Inflammatory macrophage (primary cell): ENCODE measurements around the gene FGD5.
A peak's percentile ranks its signal among the peaks of the same experiment; 100 is the strongest.
"Not testable (repeated sequence)": the region's sequence is repeated elsewhere in the genome, so short reads cannot be mapped to it uniquely, and the experiment has no call there.

Experiments
- DNase-seq, 2 donors: peaks; one replicate each; pipeline ENCODE4 v3.0.0-alpha.2; 2020 to 2022

FGD5 gene

DNA sequence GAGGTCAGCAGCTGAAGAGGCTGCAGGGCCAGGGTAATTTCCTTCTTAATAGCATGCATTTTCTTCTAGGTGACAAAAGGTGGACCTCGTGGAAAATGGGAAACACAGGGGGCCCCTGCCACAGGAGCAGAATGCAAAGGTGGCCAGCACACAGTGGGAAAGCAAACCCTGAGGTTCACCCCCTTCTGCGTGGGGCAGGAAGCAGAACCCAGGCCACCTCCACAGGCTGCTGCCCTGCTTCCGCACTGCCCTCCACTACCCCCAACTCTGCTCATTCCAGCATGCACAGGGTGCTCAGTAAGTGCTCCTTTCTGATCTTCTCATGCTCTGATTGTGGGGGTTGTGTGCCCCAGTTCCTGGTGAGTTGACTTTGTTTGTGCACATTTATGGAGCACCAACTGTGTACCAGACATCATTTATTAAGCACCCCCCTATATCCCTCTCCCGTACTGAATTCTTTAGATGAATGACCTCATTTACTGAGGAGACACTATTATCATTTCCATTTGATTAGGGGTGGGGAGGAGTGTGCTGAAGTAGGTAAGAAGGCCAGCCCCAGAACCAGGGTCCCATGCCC lies 12.7 kb upstream of the FGD5 start:
- DNase-seq, result peak; percentile 13 to 53

DNA sequence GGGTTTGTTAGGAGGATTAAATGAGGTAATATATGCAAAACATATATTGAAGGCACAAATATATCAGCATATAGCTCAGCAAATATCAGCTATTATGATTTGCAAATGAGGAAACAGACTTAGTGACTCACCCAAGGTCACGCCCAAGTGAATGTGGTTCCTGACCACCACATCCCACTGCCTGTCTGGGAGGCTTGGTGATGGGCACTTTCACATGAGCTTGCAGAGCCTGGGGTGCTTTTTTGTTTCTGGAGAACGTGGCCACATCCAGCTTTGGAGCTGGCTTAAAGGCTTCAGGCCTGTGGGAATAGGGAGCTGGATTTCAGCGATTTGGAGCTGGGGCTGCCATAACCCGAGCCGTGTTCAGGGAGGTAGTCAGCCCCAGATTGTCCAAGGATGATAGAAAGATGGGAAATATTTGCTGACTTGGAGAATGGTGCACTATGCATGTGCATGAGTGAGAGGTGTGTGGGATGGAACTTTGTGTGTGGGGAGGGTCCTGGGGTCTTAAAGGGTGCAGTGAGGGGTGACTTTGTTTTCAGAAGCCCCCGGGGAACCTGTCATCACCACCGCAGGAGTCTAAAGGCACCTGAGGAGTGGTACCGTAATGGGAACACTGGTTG lies 12.0 kb upstream of the FGD5 start:
- peak; percentile 93 to 96 for DNase-seq

DNA sequence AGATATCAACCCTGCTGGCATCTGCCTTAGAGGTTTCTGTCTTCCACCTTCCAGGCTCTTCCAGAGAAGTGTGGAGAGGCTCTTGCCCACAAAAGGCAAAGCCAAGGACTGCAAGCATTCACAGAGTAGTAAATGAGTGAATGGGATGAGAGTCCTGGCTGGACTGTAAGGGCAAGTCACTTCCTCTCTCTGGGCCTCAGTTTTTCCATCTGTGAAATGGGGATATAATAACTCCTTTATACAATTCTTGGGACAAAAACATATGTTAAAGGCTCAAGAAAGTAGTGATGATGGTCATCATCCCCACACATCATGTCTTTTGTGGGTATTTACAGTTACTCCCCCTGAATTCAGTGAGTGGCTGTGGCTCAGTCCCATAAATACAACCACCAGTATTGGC lies 10.7 kb upstream of the FGD5 start:
- DNase-seq, result no peak

DNA sequence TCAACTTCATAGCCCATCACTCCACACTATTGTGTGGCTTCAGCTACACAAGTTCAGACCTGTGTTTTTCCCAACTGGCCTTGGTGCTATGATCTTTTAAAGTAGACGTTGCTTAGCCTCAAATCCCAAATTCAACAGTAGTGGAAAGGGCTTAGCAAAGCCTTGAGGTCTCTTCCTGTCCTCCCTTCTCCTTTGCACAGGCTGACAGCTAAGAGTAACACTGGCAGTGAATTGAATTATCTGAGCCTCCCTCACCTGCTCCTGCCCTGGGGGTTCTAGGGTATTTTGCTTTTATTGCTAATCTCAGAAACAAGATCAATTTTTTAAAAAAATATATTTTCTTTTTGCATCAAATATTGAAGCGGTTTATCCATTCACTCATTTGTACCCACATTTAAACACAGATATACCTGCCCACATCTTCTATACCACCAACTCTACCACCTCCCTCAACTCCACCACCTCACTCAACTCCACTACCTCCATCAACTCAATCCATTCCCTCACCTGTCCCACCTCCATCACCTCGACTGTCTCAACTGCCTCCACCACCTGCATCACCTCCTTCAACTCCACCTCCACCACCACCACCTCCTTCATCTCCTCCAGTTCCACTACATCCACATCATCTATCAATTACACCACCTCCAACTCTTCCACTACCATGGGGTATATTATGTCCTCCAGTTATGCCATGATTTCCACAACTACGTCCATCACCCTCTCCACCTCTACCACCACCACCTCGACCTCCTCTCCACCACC lies 10.1 kb upstream of the FGD5 start:
- DNase-seq, result no peak

DNA sequence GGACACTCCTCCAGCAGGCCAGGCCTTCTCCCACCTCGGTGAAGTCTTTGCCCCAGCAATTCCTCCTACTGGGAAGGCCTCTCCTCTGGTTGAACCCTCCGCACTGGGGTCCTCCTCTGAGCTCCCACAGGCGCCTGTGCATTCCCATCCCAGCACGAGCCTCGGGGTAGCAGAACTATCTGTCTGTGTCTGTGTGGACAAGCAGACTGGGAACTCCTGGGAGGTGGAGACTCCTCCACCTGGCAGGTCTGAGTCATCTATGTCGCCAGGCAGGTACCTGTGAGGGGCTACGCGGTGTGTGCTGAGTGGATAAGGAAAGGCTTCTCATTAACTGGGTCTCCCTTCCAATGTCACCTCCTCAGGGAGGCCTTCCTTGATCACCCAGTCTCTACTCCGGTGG lies 9.2 kb upstream of the FGD5 start:
- DNase-seq, result not testable (repeated sequence)

DNA sequence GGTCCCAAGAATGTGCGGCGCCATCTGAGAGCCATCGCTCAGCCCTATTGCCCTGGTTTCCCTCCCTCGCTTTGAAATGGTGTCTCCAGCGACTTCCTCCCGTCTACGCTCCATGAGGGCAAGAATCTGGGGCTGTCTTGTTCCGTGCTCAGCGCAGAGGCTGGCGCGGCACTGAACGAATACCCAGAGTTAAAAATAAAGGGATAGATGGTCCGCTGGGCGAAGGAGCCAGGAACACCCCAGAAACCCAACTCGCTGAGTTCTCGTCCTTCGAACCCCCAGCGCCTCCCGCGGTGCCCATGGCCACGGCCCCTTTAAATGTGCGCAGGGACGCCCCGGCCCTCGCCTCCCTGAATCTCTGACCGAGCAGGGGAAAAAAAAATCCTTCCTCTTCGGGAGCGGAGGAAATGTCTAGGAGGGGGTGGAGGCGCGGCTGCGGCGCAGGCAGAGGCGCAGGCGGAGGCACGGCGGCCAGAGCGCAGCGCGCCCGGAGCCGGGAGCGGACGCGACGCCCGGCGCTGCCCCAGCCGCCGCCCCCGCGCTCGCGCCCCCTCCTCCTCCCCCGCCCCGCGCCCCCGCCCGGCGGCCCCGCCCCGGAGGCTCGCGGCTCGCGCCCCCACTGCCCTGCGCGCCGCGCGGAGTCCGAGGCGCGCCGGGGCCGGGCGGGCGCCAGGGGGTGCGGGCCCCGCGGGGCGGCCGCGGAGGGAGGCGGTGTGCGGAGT lies 8.5 kb upstream of the FGD5 start:
- peak; percentile 61 to 77 for DNase-seq

DNA sequence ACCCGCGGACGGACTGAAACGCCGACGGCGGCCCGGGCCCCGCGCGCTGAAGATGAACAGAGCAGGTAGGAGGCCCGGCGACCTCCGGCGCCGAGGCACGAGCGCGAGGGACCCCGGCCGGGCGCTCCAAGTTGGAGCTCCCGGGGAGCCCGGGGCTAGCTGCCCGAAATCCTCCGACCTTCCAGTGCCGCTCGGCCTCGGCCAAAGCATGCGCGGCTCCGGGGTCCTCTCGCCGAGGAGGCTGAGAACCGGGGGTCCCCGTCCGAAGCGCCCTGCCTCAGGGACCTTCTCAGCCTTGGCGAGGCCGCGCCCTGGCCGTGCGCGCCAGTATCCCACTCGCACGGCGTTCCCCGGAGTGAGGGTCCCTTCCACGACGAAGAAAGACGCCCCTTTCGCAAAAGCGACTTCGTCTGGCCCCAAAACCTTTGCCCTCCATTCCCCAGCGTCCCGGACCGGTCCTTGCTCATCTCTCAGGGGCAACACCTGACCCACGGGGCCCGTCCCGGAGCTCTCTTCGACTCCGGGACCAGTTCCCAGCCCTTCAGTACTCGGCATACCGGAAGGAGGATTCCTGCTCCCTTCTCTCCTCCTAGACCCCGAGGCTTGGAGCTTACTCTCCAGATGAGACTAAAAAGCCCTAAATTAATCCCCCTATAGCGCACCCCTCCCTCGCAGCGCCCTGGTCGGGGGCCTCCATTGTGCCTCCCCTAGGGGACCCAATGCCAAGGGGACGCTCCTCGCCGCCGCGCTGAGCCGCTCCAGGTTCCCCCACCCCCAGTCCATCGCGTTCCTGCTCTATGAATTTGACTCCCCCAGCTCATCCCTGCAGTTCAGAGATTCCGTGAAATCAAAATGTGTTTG lies 7.7 kb upstream of the FGD5 start:
- no peak for DNase-seq

DNA sequence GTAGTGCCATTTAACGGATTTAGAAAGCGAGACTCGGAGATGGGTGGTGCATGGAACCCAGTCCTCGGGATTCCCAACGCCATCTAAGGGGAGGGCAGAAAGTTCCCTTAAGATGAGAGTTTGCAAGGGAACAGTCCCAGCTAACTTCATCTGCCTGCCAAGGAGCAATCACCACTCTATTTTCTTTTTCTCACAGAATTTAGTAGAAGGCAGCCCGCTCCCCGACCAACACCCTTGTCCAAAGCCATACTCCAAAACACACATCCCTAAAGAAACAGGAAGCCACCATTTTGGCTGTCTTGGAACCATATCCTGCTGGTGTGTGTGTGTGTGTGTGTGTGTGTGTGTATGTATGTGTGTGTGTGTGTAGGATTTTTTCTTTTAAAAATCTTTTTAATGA lies 7.1 kb upstream of the FGD5 start:
- peak in 1 of 2 donors; percentile 21 for DNase-seq

DNA sequence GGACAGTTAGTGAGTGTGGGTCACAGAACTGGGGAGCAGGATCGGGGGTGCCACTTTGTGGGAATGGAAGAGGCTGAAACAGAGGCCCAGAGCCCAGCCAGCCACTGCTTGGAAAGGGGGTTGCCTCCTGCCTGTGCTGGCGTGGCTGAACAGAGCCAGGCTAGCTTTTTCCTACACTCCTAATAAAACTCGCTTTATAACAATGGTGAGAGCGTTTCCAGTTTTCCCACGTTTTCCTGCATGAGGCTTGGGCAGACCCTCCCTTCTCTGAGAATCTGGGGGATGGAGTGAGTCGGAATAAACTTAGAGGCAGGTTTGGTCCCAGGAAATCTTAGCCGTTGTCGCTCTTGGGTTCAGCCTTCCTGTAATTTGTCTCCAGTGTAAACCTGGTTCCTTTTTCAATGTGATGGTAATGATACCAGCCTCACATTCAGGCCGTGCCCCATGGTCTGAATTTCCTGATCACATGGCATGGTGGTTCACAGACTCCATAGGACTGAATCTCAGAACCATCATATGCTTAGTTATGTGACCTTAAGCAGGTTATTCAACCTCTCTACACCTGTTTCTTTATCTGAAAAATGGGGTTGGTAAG lies 6.5 kb upstream of the FGD5 start:
- DNase-seq, result peak in 1 of 2 donors; percentile 19

DNA sequence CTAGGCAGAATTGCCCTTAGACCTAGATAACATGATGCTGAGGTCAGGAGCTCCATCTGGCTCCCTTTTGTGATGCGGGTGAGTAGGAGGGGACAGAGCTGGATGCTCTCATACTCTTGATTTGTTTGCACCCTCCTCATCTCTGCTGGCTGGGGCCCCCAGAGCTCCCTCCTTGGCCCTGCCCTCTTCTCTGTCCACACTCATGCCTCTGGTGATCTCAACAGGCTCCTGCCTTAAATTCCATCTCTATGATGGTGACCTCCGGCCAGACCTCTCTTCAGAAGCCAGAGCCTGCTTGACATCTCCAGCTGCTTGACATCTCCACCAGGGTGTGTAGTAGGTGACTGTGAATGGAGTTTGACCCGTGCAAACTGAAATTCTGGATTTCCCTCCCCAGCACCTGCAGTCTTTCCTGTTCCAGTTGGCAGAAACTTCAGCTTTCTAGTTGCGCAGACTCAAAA lies 4.3 kb upstream of the FGD5 start:
- no peak for DNase-seq

DNA sequence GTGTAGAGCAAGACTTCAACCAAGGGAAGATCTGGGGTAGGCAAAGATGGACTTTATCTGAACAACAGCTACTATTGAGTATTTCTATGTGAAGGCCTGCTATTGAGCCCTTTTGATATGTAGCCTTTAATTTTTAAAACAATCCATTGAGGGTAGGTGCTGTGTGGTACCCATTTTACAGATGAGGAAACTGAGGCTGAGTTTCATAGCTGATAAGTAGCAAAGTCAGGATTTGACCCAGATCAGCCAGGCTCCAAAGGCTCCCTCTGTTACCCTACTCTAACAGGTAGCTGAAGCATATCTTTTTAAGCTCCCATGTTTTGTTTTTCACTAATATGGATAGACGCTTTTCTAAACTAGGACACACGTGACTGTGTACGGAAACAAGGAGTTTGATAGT lies 2.4 kb upstream of the FGD5 start:
- DNase-seq, result no peak

DNA sequence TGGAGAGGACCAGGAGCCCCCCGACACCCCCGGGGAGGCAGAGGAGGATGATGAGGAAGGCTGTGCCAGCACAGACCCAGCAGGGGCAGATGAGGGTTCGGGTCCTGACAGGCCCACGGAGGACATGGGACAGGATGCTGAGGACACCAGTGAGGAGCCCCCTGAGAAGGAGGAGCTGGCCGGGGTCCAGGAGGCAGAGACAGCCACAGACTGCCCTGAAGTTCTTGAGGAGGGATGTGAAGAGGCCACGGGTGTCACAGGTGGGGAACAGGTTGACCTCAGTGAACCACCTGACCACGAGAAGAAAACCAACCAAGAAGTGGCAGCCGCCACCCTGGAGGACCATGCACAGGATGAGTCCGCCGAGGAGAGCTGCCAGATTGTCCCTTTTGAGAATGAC lies 909 bp downstream of the FGD5 start:
- DNase-seq, result no peak

DNA sequence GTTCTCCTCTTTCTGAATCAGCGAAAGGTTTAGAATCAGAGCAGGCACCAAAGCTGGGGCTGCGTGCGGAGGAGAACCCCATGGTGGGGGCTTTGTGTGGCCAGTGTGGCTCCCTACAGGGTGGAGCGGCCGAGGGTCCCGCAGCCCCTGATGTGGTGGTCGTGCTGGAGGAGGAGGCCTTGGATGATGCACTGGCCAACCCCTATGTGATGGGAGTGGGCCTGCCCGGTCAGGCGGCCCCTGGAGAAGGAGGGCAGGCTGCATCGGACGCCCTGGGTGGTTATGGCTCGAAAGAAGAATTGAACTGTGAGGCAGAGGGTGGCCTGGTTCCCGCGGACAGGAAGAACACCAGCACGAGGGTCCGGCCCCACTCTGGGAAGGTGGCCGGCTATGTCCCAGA lies 1.4 kb downstream of the FGD5 start:
- DNase-seq, result no peak

DNA sequence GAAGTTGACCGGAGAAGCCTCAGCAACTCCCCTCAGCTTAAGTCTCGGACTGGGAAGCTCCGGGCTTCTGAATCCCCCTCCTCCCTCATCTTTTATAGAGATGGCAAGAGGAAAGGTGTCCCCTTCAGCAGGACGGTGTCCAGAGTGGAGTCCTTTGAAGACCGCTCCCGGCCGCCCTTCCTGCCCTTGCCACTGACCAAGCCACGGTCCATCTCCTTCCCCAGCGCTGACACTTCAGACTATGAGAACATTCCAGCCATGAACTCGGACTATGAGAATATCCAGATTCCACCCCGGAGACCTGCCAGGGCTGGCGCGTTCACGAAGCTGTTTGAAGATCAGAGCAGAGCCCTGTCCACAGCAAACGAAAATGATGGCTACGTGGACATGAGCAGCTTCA lies 2.4 kb downstream of the FGD5 start:
- DNase-seq, result no peak

DNA sequence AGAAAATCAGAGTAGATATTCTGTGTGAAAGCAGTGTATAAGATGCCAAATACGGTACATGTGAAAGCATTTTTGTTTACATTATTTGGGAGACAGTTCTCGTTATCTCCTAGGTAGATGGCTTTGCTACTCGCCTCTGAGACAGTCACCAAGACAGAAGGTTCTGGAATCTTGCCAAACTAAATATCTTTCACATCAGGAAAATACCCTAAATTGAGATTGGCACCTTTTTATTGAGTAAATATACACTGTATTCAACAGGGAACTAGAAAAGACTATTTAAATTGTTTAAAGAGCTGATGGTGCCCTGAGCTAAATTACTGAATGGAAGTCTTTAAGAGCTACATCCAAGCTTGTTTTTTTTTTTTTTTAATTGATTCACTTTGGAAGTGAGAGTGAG lies 3.4 kb downstream of the FGD5 start:
- no peak for DNase-seq

DNA sequence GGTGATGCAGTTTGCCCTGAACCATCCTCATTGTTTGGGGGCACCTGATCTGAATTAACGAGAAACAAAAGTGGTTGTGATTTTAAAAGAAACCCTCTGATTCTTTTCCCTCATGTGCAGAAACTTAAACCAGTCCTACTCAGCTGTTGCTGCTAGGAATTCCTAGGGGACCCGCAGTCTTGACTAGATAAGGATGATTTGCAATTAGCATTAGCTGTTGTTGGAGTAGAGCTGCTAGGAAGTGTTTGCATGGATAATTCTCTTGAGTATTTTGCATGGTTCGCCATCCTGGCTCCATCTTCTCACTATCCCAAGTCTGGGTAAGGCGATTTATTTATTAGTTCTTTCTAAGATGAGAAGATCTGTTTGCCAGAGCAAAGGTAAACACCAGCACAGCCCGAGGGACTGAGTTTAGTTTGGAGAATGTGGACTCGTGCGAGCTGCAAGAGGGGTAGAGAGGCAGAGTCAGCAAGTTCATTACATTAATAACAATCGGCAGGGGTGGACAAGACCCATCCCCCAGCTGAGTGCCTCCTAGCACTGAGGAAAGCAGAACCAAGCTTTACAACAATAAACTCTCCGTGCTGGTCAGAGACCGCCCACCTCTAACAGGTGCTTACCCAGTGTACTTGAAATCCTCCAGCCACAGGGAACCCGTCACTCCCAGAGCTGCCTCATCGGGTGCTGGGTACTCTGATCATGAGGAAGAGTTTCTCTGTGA lies 4.1 kb downstream of the FGD5 start:
- peak; percentile 17 to 52 for DNase-seq

DNA sequence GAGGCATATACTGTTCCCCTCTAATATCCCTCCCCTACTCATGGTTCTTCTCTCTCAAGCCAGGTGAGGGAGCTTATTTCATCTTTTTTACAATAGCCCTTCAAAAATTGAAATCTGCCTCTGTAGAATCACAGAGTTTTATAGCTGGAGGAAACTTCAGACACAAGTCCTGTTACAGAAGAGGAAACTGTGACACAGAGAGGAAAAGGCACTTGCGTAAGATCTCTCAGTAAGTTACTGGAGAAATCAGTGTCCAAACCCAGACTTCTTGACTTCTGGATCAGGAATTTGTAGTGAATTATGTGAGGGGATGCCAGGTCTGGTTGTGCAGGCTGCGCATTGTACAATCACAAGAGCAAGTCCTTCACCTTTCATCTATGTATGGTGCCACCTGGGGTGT lies 4.6 kb downstream of the FGD5 start:
- DNase-seq, result peak; percentile 69 to 74

DNA sequence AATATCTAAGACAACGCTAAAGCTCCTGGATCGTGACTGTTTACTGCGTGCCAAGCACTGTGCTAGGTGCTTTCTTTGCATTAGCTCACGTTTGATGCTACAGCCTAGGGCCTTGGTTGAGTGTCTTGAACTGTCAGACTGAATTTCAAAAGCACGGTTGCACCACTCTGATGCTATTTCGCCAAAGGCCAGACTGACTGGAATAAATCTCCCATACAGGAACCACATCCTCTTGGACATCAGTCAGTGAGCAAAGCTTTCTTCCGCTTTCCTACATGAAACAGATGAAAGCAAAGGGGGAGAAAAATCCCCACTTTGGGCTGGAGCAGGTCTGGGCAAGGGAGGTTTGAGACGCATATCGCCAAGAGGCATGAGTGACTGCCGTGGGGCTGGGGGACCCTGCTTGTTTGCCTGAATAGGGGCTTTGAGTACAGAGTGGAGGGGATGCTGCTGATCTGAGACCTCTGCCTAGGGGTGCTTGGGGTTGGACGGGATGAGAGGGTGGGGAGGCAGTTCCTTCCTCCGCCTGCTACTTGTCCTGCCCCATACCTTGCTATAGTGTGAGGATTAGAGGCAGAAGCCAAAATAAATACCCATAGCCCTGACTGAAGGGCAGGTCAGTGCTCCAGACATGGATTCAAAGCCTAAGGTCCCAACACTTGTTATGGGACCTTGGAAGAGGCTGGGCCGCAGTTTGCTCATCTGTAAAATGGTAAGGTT lies 5.3 kb downstream of the FGD5 start:
- peak; percentile 75 to 77 for DNase-seq

DNA sequence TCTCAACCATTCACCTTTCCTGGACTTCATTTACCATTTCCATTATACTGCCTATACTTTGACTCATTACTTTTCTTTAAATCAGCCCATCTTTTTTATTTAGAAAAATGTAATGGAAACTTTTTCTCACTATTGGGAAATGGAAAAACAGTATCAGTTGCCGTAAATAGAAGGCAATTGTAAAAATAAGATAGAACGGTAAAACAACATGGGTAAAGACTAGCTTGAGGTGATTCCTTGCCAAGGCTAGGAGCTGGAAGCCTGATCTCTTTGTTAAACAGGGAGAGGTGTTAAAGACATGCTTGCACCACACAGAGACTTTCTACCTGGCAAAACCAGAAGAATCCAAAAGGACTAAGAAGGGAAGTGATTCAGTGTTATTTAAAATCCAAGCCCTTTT lies 5.9 kb downstream of the FGD5 start:
- DNase-seq, result no peak

DNA sequence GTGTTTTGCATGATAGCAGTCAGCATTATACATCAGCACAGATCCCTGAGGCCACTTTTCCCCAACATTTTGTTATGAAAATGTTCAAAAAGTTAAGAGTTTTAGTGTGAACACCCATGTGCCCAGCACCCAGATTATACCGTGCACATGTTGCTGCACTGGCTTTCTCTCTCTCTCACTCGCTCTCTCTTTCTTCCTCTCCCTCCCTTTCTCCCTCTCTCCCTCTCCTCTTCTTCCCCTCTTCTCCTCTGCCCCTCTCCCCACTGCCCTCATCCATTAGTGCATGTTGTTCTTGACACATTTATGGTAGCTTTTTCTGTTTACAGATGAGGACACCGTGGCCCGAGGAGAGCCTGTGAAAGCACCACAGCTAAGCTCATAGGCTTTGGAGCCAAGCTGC lies 7.3 kb downstream of the FGD5 start:
- DNase-seq, result no peak

DNA sequence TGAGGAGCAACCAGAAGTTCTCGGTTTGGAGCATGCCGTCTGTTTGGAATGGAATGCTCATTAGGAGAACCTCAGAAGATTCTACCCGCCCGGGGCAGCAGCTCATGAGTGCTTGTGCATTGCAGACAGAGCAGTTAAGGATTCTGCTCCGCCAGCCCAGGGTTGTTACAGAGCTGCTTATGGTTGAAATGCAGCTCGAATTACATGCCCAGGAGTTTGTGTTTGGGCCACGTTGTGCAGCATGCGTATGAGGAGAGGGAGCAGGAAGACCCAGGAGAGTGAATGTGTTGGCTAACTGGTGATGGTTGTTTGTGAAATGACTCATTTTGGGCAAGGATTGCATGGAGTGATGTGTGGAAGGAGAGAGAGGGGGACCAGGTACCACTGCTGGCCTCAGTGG lies 9.0 kb downstream of the FGD5 start:
- DNase-seq, result no peak
